Measurements from ENCODE around the gene TIMM8A. TPM values are rescaled to one million over a fixed set of nuclear protein-coding genes. Genes with fewer than 3 reads are reported as not detected.

Gene TIMM8A
- polyA plus RNA-seq, 1 donor from 2014 or later, result 7.2 TPM

DNA sequence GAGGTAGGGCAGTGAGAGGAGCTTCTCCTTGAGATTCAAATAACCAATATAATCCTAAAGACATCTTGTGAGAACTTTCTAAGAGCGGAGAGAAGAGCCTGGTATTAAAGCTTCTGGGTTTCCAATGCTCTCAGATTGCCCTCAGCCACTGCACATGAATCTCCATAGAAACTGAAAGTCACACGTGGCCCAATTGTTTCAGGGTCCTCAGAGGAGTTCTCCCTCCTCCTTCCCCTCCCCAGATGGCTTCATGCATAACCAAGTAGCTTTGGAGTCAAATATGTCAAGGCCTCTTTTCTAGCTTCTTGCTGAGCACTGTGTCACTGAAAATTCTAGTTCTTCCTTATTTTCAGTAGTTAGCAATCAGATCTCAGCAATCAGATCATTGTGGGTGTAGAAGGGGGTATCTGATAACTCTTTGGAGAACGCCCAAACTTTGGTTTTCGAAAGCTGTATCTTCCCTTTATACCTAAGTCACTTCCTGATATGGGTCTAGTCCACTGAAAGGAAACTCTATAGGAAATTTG, 35.2 kb upstream of the TIMM8A start:
- Histone ChIP-seq H3K9ac (ENCODE audit: low read length) (no peak overlapping the region), H3K9me3 (ENCODE audit: low read length) (no peaks in the 10 kb centered on the region), H3K4me3 (ENCODE audit: low read length) (no peak overlapping the region), H3K4me2 (ENCODE audit: low read length) (no peak overlapping the region), H2AFZ (ENCODE audit: low read depth, low read length) (no peak overlapping the region), H4K20me1 (ENCODE audit: insufficient read depth) (no peaks in the 10 kb centered on the region), H3K79me2 (replicated peaks; ENCODE audit: insufficient read depth, low read length) (no peaks in the 10 kb centered on the region), H3F3A (ENCODE audit: insufficient read depth, low read length, poor library complexity, severe bottlenecking) (no peaks in the 10 kb centered on the region), H3K9me2 (ENCODE audit: insufficient read depth, low read length) (no peaks in the 10 kb centered on the region), H3K27ac (ENCODE audit: low read length) (no peak overlapping the region), H3K36me3 (ENCODE audit: insufficient read depth, low read length) (no peaks in the 10 kb centered on the region), H3K27me3 (ENCODE audit: insufficient read depth, low read depth, low read length) (no peaks in the 10 kb centered on the region)
- TF ChIP-seq EP300 (conservative IDR thresholded peaks at IDR 0.05; ENCODE audit: poor library complexity, severe bottlenecking) (no peak), MXI1 (conservative IDR thresholded peaks at IDR 0.05; ENCODE audit: poor library complexity, severe bottlenecking) (no peak), RAD21 (conservative IDR thresholded peaks at IDR 0.05) (no peak), TAF1 (IDR thresholded peaks at IDR 0.05; ENCODE audit: low read depth) (no peak), EZH2 (IDR thresholded peaks at IDR 0.05; ENCODE audit: borderline replicate concordance, insufficient read depth, low read length, poor library complexity, severe bottlenecking) (no peak), SMC3 (conservative IDR thresholded peaks at IDR 0.05; ENCODE audit: poor library complexity) (no peak), POLR2AphosphoS5 (IDR thresholded peaks at IDR 0.05) (no peak)
- TF ChIP-seq, protein P1, sequence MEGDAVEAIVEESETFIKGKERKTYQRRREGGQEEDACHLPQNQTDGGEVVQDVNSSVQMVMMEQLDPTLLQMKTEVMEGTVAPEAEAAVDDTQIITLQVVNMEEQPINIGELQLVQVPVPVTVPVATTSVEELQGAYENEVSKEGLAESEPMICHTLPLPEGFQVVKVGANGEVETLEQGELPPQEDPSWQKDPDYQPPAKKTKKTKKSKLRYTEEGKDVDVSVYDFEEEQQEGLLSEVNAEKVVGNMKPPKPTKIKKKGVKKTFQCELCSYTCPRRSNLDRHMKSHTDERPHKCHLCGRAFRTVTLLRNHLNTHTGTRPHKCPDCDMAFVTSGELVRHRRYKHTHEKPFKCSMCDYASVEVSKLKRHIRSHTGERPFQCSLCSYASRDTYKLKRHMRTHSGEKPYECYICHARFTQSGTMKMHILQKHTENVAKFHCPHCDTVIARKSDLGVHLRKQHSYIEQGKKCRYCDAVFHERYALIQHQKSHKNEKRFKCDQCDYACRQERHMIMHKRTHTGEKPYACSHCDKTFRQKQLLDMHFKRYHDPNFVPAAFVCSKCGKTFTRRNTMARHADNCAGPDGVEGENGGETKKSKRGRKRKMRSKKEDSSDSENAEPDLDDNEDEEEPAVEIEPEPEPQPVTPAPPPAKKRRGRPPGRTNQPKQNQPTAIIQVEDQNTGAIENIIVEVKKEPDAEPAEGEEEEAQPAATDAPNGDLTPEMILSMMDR (IDR thresholded peaks at IDR 0.05; ENCODE audit: poor library complexity, severe bottlenecking), result no peak
- TF ChIP-seq, protein P2, sequence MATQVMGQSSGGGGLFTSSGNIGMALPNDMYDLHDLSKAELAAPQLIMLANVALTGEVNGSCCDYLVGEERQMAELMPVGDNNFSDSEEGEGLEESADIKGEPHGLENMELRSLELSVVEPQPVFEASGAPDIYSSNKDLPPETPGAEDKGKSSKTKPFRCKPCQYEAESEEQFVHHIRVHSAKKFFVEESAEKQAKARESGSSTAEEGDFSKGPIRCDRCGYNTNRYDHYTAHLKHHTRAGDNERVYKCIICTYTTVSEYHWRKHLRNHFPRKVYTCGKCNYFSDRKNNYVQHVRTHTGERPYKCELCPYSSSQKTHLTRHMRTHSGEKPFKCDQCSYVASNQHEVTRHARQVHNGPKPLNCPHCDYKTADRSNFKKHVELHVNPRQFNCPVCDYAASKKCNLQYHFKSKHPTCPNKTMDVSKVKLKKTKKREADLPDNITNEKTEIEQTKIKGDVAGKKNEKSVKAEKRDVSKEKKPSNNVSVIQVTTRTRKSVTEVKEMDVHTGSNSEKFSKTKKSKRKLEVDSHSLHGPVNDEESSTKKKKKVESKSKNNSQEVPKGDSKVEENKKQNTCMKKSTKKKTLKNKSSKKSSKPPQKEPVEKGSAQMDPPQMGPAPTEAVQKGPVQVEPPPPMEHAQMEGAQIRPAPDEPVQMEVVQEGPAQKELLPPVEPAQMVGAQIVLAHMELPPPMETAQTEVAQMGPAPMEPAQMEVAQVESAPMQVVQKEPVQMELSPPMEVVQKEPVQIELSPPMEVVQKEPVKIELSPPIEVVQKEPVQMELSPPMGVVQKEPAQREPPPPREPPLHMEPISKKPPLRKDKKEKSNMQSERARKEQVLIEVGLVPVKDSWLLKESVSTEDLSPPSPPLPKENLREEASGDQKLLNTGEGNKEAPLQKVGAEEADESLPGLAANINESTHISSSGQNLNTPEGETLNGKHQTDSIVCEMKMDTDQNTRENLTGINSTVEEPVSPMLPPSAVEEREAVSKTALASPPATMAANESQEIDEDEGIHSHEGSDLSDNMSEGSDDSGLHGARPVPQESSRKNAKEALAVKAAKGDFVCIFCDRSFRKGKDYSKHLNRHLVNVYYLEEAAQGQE (IDR thresholded peaks at IDR 0.05; ENCODE audit: borderline replicate concordance), result no peak

DNA sequence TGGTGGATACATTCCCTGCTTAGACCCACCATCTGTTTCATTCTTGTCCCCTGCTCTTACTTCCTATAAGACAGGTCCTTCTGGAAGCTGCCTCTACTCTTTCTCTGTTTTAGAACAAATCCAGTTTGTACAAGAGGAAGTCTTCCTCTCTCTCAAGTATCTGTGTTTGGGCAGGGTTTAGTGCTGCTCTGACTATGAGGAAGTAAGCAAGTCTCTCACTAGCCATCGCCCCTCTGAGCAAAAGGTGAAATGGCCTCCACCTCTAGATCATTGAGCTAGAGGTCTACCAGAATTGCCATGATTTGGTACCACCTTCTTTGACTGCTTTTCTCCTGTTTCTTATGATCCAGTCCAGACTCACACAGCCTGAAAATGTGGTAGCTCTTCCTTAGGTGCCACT, 29.0 kb upstream of the TIMM8A start:
- no peak for TF ChIP-seq TAF1 (IDR thresholded peaks at IDR 0.05; ENCODE audit: low read depth)
- no peak for TF ChIP-seq SMC3 (conservative IDR thresholded peaks at IDR 0.05; ENCODE audit: poor library complexity)
- no peak for TF ChIP-seq POLR2AphosphoS5 (IDR thresholded peaks at IDR 0.05)
- TF ChIP-seq EP300 (conservative IDR thresholded peaks at IDR 0.05; ENCODE audit: poor library complexity, severe bottlenecking), result no peak
- Histone ChIP-seq H3K9me3 (ENCODE audit: low read length) (no peaks in the 10 kb centered on the region), H3K79me2 (replicated peaks; ENCODE audit: insufficient read depth, low read length) (no peaks in the 10 kb centered on the region), H3K4me2 (ENCODE audit: low read length) (no peak overlapping the region), H4K20me1 (ENCODE audit: insufficient read depth) (no peaks in the 10 kb centered on the region), H3K9me2 (ENCODE audit: insufficient read depth, low read length) (no peaks in the 10 kb centered on the region), H2AFZ (ENCODE audit: low read depth, low read length) (no peak overlapping the region), H3K27ac (ENCODE audit: low read length) (no peak overlapping the region), H3K27me3 (ENCODE audit: insufficient read depth, low read depth, low read length) (no peaks in the 10 kb centered on the region), H3F3A (ENCODE audit: insufficient read depth, low read length, poor library complexity, severe bottlenecking) (no peaks in the 10 kb centered on the region), H3K9ac (ENCODE audit: low read length) (no peak overlapping the region), H3K36me3 (ENCODE audit: insufficient read depth, low read length) (no peaks in the 10 kb centered on the region), H3K4me3 (ENCODE audit: low read length) (no peak overlapping the region)

Data from neural cell (in vitro differentiated cells).